Activated CD4-positive, alpha-beta memory T cell treated with anti-CD3 and anti-CD28 coated beads, Interleukin-2, amount 10 ng/mL, durations not matched to agents 7 days and 5 days (primary cell): ENCODE results near the gene RXRA. TPM values are rescaled to one million over a fixed set of nuclear protein-coding genes. Genes with fewer than 3 reads are reported as not detected.

ENCODE experiments used
- CTCF ChIA-PET: fragments of 350-600 bp; sonication (Branson Sonifier 250); formaldehyde crosslinking; loops from one replicate; lab custom pipeline; 2021; ENCODE audit warnings: antibody characterized with exemption, inconsistent platforms; lab: Charles Lee
- POLR2A ChIA-PET: fragments of 350-600 bp; sonication (Branson Sonifier 250); formaldehyde crosslinking; loops from one replicate; lab custom pipeline; 2021; ENCODE audit warnings: antibody characterized with exemption; lab: Charles Lee
- DNase-seq: peaks from one replicate; pipeline ENCODE4 v3.0.0-alpha.2; 2020
- H3K27ac Mint-ChIP-seq: one replicate; pipeline ENCODE4 v1.8.0; 2021; ENCODE audit warnings: mild to moderate bottlenecking, mixed read lengths
- H3K27me3 Mint-ChIP-seq: one replicate; pipeline ENCODE4 v1.8.0; 2021; ENCODE audit warnings: mixed read lengths
- H3K36me3 Mint-ChIP-seq: one replicate; pipeline ENCODE4 v1.8.0; 2021; ENCODE audit warnings: low read depth, mixed read lengths
- H3K4me1 Mint-ChIP-seq: one replicate; pipeline ENCODE4 v1.8.0; 2021; ENCODE audit warnings: mixed read lengths
- H3K4me3 Mint-ChIP-seq: one replicate; pipeline ENCODE4 v1.8.0; 2021; ENCODE audit warnings: mild to moderate bottlenecking, mixed read lengths
- H3K9me3 Mint-ChIP-seq: one replicate; pipeline ENCODE4 v1.8.0; 2021; ENCODE audit warnings: mixed read lengths
- total RNA-seq, 2 experiments: library from RNA; stranded (reverse); gene quantifications; one replicate each; pipeline ENCODE4 v1.2.3, GENCODE V29; 2021

RXRA gene
- total RNA-seq, 2 experiments from 2014 or later, result 7.0 to 7.8 TPM

GRCh38 chr9:134420281-134420845, 94.1 kb downstream of the RXRA start:
- no peaks in the 10 kb centered on the region for H3K27me3 Mint-ChIP-seq
- no peak overlapping the region for H3K27ac Mint-ChIP-seq
- no peaks in the 10 kb centered on the region for H3K9me3 Mint-ChIP-seq
- CTCF ChIA-PET, result no interaction called here
- H3K36me3 Mint-ChIP-seq, result no peaks in the 10 kb centered on the region
- POLR2A ChIA-PET, result no interaction called here
- no peak for DNase-seq
- no peak overlapping the region for H3K4me3 Mint-ChIP-seq
- H3K4me1 Mint-ChIP-seq, result no peaks in the 10 kb centered on the region

DNA sequence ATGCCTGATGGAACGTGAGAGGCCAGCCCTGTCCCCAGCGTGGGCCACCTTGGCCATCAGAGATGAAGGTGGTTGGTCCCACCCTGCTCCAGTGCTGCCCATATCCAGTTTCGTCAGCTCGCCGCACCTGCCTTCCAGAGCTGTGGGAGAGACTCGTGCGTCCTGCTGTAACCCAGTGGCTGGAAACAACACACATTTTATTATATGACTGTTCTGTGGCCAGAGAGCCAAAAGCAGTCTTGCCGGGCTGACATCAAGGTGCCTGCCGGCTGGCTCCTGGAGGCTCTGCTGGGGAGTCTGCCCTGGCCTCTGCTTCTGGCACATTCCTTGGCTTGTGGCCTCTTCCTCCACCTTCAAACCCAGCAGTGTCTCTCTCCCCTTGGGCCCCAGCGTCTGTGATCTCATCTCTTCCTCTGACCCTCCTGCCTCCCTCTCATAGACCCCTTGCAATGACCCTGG, 94.7 kb downstream of the RXRA start:
- no peak overlapping the region for H3K4me3 Mint-ChIP-seq
- no peaks in the 10 kb centered on the region for H3K27me3 Mint-ChIP-seq
- H3K36me3 Mint-ChIP-seq, result no peaks in the 10 kb centered on the region
- ChIA-PET CTCF (no interaction called here), POLR2A (no interaction called here)
- no peak for DNase-seq
- no peaks in the 10 kb centered on the region for H3K4me1 Mint-ChIP-seq
- no peaks in the 10 kb centered on the region for H3K9me3 Mint-ChIP-seq
- no peak overlapping the region for H3K27ac Mint-ChIP-seq

DNA sequence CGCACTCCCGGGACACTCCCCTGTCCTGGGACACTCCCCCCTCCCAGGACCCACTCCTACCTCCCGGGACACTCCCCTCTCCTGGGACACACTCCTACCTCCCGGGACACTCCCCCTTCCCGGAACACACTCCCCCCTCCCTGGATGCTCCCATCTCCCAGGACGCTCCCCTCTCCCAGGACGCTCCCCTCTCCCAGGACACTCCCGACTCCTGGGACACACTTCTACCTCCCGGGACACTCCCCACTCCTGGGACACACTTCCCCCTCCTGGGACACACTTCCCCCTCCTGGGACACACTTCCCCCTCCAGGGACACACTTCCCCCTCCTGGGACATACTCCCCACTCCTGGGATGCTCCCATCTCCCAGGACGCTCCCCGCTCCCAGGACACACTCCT, 95.6 kb downstream of the RXRA start:
- POLR2A ChIA-PET, result no interaction called here
- no peaks in the 10 kb centered on the region for H3K27me3 Mint-ChIP-seq
- no peak overlapping the region for H3K4me3 Mint-ChIP-seq
- H3K27ac Mint-ChIP-seq, result no peak overlapping the region
- CTCF ChIA-PET, result no interaction called here
- H3K4me1 Mint-ChIP-seq, result no peaks in the 10 kb centered on the region
- no peaks in the 10 kb centered on the region for H3K36me3 Mint-ChIP-seq
- DNase-seq, result no peak
- no peaks in the 10 kb centered on the region for H3K9me3 Mint-ChIP-seq

DNA sequence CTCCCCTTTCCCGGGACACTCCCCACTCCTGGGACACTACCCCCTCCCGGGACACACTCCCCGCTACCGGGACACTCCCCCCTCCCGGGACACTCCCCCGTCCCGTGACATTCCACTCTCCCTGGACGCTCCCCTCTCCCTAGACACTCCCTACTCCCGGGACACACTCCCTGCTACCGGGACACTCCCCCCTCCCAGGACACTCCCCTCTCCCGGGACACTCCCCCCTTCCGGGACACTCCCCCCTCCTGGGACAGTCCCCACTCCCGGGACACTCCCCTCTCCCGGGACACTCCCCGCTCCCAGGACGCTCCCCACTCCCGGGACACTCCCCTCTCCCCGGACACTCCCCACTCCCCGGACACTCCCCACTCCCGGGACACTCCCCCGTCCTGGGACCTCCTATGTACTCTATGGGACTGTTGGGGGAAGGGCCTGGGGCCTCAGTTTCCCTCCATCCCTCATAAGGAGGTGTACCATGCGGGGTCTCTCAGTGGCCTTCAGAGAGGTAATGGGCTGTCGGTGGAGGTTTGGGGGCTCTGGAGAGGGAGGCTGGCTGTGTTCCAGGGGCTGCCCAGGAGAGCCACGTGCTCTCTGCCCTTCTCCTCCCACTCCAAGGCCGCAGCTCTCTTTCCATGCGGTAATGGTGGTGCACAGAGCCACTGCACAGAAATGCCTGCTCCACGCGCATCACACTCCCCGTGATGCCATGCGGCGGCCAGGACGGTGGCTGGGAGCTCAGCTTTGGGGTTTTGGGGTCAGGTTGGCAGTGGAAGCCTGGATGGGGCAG, 96.2 kb downstream of the RXRA start:
- Mint-ChIP-seq H3K36me3 (no peaks in the 10 kb centered on the region), H3K9me3 (no peaks in the 10 kb centered on the region), H3K27me3 (no peaks in the 10 kb centered on the region), H3K4me3 (no peak overlapping the region), H3K27ac (no peak overlapping the region), H3K4me1 (no peaks in the 10 kb centered on the region)
- no peak for DNase-seq
- ChIA-PET POLR2A (interaction anchor here (0.9 kb wide), 1 partner anchor 10 kb away, joined by 5 read pairs; no protein-coding TSS in a partner anchor), CTCF (no interaction called here)

DNA sequence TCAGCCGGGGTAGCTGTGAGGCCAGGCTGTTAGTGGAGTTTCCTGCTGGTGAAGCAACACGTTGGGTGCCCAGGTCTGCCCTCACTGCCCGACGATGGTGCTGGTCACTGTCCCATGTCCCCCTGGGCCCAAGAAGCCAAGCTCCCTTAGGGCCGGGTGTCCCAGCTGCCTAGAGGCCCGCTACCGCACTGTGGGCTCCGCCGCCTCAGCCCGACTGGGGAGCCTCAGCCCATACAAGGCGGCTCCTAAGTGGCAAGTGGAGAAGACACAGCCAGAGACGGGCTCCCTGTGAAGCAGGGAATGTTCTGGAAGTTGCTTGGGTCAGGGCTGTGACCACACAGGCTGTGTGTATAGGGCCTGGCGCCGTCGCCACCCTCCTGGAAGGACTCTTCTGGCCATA, 96.9 kb downstream of the RXRA start:
- no peak for DNase-seq
- H3K9me3 Mint-ChIP-seq, result no peaks in the 10 kb centered on the region
- ChIA-PET CTCF (no interaction called here), POLR2A (interaction anchor here (0.9 kb wide), 1 partner anchor 10 kb away, joined by 5 read pairs; no protein-coding TSS in a partner anchor)
- no peak overlapping the region for H3K27ac Mint-ChIP-seq
- no peak overlapping the region for H3K4me3 Mint-ChIP-seq
- H3K36me3 Mint-ChIP-seq, result no peaks in the 10 kb centered on the region
- no peaks in the 10 kb centered on the region for H3K27me3 Mint-ChIP-seq
- no peaks in the 10 kb centered on the region for H3K4me1 Mint-ChIP-seq

GRCh38 chr9:134423749-134424148, 97.5 kb downstream of the RXRA start:
- Mint-ChIP-seq H3K27ac (no peak overlapping the region), H3K4me1 (no peaks in the 10 kb centered on the region), H3K9me3 (no peaks in the 10 kb centered on the region), H3K4me3 (no peak overlapping the region), H3K36me3 (no peaks in the 10 kb centered on the region), H3K27me3 (no peaks in the 10 kb centered on the region)
- ChIA-PET CTCF (no interaction called here), POLR2A (interaction anchor here (0.9 kb wide), 1 partner anchor 9 kb away, joined by 5 read pairs; no protein-coding TSS in a partner anchor)
- DNase-seq, result no peak

DNA sequence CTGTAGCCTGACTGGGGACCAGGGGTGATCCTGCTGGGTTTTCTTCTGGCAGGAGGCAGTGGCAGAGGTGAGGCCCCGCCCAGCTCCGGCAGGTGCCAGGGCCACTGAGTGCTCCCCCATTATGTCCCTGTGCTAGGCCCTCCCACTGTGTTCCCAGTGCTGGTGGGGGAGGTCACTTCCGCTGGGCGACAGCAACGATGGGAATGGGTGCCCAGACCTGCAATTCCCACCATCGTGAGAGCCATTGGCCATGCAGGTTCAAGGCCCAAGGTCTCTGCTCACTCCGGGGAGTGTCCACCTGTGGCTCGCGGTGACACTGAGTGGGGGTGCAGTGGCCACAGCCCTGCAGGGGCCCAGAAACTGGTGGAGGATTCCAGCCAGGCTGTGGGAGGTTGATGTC, 98.6 kb downstream of the RXRA start:
- Mint-ChIP-seq H3K36me3 (no peaks in the 10 kb centered on the region), H3K4me3 (no peak overlapping the region), H3K27me3 (no peaks in the 10 kb centered on the region), H3K4me1 (no peaks in the 10 kb centered on the region), H3K27ac (no peak overlapping the region), H3K9me3 (no peaks in the 10 kb centered on the region)
- no peak for DNase-seq
- CTCF ChIA-PET, result no interaction called here
- POLR2A ChIA-PET, result no interaction called here

- ChIA-PET POLR2A (no interaction called here), CTCF (no interaction called here)
- Mint-ChIP-seq H3K9me3 (no peaks in the 10 kb centered on the region), H3K4me1 (no peaks in the 10 kb centered on the region), H3K27me3 (no peaks in the 10 kb centered on the region), H3K36me3 (no peaks in the 10 kb centered on the region), H3K27ac (no peak overlapping the region), H3K4me3 (no peak overlapping the region)
- no peak for DNase-seq
These were observed 99.1 kb downstream of the RXRA start for GRCh38 chr9:134425401-134425800.

GRCh38 chr9:134425812-134426211, 99.6 kb downstream of the RXRA start:
- no peaks in the 10 kb centered on the region for H3K9me3 Mint-ChIP-seq
- ChIA-PET POLR2A (no interaction called here), CTCF (no interaction called here)

GRCh38 chr9:134426436-134426835, 100.2 kb downstream of the RXRA start:
- ChIA-PET POLR2A (no interaction called here), CTCF (no interaction called here)
- no peaks in the 10 kb centered on the region for H3K36me3 Mint-ChIP-seq
- H3K27ac Mint-ChIP-seq, result no peak overlapping the region
- no peak overlapping the region for H3K4me3 Mint-ChIP-seq
- no peaks in the 10 kb centered on the region for H3K27me3 Mint-ChIP-seq
- no peaks in the 10 kb centered on the region for H3K4me1 Mint-ChIP-seq
- DNase-seq, result no peak
- no peaks in the 10 kb centered on the region for H3K9me3 Mint-ChIP-seq

More at GRCh38 chr9:134425812-134426211, 99.6 kb downstream of the RXRA start:
- Mint-ChIP-seq H3K27me3 (no peaks in the 10 kb centered on the region), H3K27ac (no peak overlapping the region), H3K4me3 (no peak overlapping the region), H3K36me3 (no peaks in the 10 kb centered on the region), H3K4me1 (no peaks in the 10 kb centered on the region)
- DNase-seq, result no peak

GRCh38 chr9:134427153-134427782, 101.0 kb downstream of the RXRA start:
- no peak for DNase-seq
- Mint-ChIP-seq H3K9me3 (no peaks in the 10 kb centered on the region), H3K4me1 (no peaks in the 10 kb centered on the region), H3K36me3 (no peaks in the 10 kb centered on the region), H3K27me3 (no peaks in the 10 kb centered on the region), H3K4me3 (no peak overlapping the region), H3K27ac (no peak overlapping the region)
- CTCF ChIA-PET, result no interaction called here
- POLR2A ChIA-PET, result no interaction called here

GRCh38 chr9:134428559-134428958, 102.3 kb downstream of the RXRA start:
- H3K4me3 Mint-ChIP-seq, result no peak overlapping the region
- POLR2A ChIA-PET, result interaction anchor here (1.1 kb wide), 1 partner anchor 47 kb away, joined by 3 read pairs; no protein-coding TSS in a partner anchor
- no peaks in the 10 kb centered on the region for H3K27me3 Mint-ChIP-seq
- DNase-seq, result no peak
- H3K4me1 Mint-ChIP-seq, result no peaks in the 10 kb centered on the region
- no peaks in the 10 kb centered on the region for H3K9me3 Mint-ChIP-seq
- no peaks in the 10 kb centered on the region for H3K36me3 Mint-ChIP-seq
- CTCF ChIA-PET, result no interaction called here
- H3K27ac Mint-ChIP-seq, result no peak overlapping the region

- ChIA-PET CTCF (no interaction called here), POLR2A (interaction anchor here (1.1 kb wide), 1 partner anchor 47 kb away, joined by 3 read pairs; no protein-coding TSS in a partner anchor)
- no peaks in the 10 kb centered on the region for H3K27me3 Mint-ChIP-seq
- no peaks in the 10 kb centered on the region for H3K4me1 Mint-ChIP-seq
- no peaks in the 10 kb centered on the region for H3K9me3 Mint-ChIP-seq
- no peak overlapping the region for H3K4me3 Mint-ChIP-seq
- no peaks in the 10 kb centered on the region for H3K36me3 Mint-ChIP-seq
- no peak for DNase-seq
- H3K27ac Mint-ChIP-seq, result no peak overlapping the region
These were observed 102.8 kb downstream of the RXRA start for GRCh38 chr9:134429007-134429406.
